Fibroblast of lung (primary cell): ENCODE measurements around the gene RAB13.

Experiments used
- CTCF ChIP-seq, 2 donors: IDR thresholded peaks in 1 of 2; conservative IDR thresholded peaks in 1 of 2; 1 replicate in 1 of 2; 2 replicates in 1 of 2; pipeline ENCODE4 v1.5.1; 2011 to 2012; ENCODE audit warnings: low read length in 2 of 2, control low read depth in 1 of 2, inconsistent platforms in 1 of 2, low read depth in 1 of 2, mild to moderate bottlenecking in 1 of 2
- EZH2 ChIP-seq: IDR thresholded peaks from 2 replicates; pipeline ENCODE4 v1.5.1; 2012; ENCODE audit warnings: low read length, control low read depth, mild to moderate bottlenecking; ENCODE audit errors: missing control alignments

GRCh38 chr1:153953859-153954365, 32.2 kb downstream of the RAB13 start:
- TF ChIP-seq CTCF (conservative IDR thresholded peaks at IDR 0.05 in 1 of 2, IDR thresholded peaks at IDR 0.05 in 1 of 2; ENCODE audit: low read depth in 1 of 2, low read length in 2 of 2) (no peak), EZH2 (no peak)
